Measurements from ENCODE around the gene LDHA. TPM values are rescaled to one million over a fixed set of nuclear protein-coding genes. Genes with fewer than 3 reads are reported as not detected.

LDHA gene
- total and polyA plus RNA-seq, 9 of the 15 experiments (the other 6 are each of a cell fraction or from before 2014, with no cell fraction given) = 535 to 3,001 (median 926) TPM

- Histone ChIP-seq H3K9me1 (ENCODE audit: control insufficient read depth, insufficient read depth, low read length) (no peaks in the 10 kb centered on the region), H2AFZ (ENCODE audit: low read depth, low read length) (no peak overlapping the region), H4K20me1 (replicated peaks; ENCODE audit: control insufficient read depth, insufficient read depth, low read length) (no peaks in the 10 kb centered on the region), H3K79me2 (ENCODE audit: control insufficient read depth, insufficient read depth, low read length) (no peaks in the 10 kb centered on the region), H3K4me1 (replicated peaks in 1 of 2; ENCODE audit: control insufficient read depth in 2 of 2, insufficient read depth in 2 of 2, low read length in 2 of 2) (peaks cover 0 to 7% of the 10 kb centered on the region in 2 experiments; a peak in 2 of 5 replicates), H3K27ac (ENCODE audit: extremely low read depth, low read depth, low read length) (no peak overlapping the region), H3K4me2 (ENCODE audit: insufficient read depth, low read length) (no peak overlapping the region), H3K4me3 (no peak overlapping the region), H3K9ac (ENCODE audit: insufficient read depth in 1 of 2, low read depth in 2 of 2, low read length in 2 of 2) (no peak overlapping the region), H3K36me3 (ENCODE audit: control insufficient read depth, insufficient read depth, low read length) (no peaks in the 10 kb centered on the region), H3K9me3 (replicated peaks; ENCODE audit: control insufficient read depth, insufficient read depth, low read depth, low read length) (no peaks in the 10 kb centered on the region), H3K27me3 (ENCODE audit: control insufficient read depth in 2 of 2, insufficient read depth in 2 of 2, low read length in 2 of 2) (no peaks in the 10 kb centered on the region)
- in situ Hi-C loops (cut with MboI) (no loop called here), intact Hi-C loops (cut with micrococcal nuclease) (no loop called here)
- WGBS (ENCODE audit: insufficient coverage, low coverage, missing lambda C conversion rate) = 33% methylated on average over 2 of the region's 2 CpGs
- no peak for TF ChIP-seq SMAD4 (CRISPR knock-in tag; conservative IDR thresholded peaks at IDR 0.05)
- no peak for TF ChIP-seq ZBTB17 (CRISPR knock-in tag; IDR thresholded peaks at IDR 0.05)
- POLR2A ChIA-PET = interaction anchor here (0.8 to 5.1 kb wide), 4 partner anchors 8 to 353 kb away, joined by 3 to 21 read pairs (median 4); partner anchors contain the start of gene LDHA
- no TSS peak for BruUV-seq (replicated peaks)
- ATAC-seq = no peak
- DNase-seq (ENCODE audit: extremely low read depth in 1 of 4, low spot score in 3 of 4) = no peak
- CTCF ChIA-PET (ENCODE audit: low intra/inter-chr PET ratio) = no interaction called here
- no peak for FAIRE-seq
Observed at GRCh38 chr11:18374956-18375355, 19.4 kb upstream of the LDHA start.

GRCh38 chr11:18375941-18376340, 18.4 kb upstream of the LDHA start:
- H3K9me1 ChIP-seq (ENCODE audit: control insufficient read depth, insufficient read depth, low read length) = no peaks in the 10 kb centered on the region
- no peak for DNase-seq (ENCODE audit: extremely low read depth in 1 of 4, low spot score in 3 of 4)
- WGBS (ENCODE audit: insufficient coverage, low coverage, missing lambda C conversion rate) = 67% methylated on average over 1 of the region's 1 CpG
- no peak overlapping the region for H3K9ac ChIP-seq (ENCODE audit: insufficient read depth in 1 of 2, low read depth in 2 of 2, low read length in 2 of 2)
- BruUV-seq (replicated peaks) = no TSS peak
- ChIA-PET CTCF (ENCODE audit: low intra/inter-chr PET ratio) (no interaction called here), POLR2A (interaction anchor here (0.6 to 1.1 kb wide), 2 partner anchors 18 to 39 kb away, joined by 3 read pairs; partner anchors contain the start of gene LDHA)
- no peak for FAIRE-seq
- intact Hi-C loops (cut with micrococcal nuclease) (no loop called here), in situ Hi-C loops (cut with MboI) (no loop called here)
- no peak overlapping the region for H2AFZ ChIP-seq (ENCODE audit: low read depth, low read length)
- ATAC-seq = no peak
- H3K4me2 ChIP-seq (ENCODE audit: insufficient read depth, low read length) = no peak overlapping the region
- H3K27me3 ChIP-seq (ENCODE audit: control insufficient read depth in 2 of 2, insufficient read depth in 2 of 2, low read length in 2 of 2) = no peaks in the 10 kb centered on the region
- no peaks in the 10 kb centered on the region for H3K9me3 ChIP-seq (replicated peaks; ENCODE audit: control insufficient read depth, insufficient read depth, low read depth, low read length)
- no peaks in the 10 kb centered on the region for H3K36me3 ChIP-seq (ENCODE audit: control insufficient read depth, insufficient read depth, low read length)
- H3K4me3 ChIP-seq = no peak overlapping the region
- H3K79me2 ChIP-seq (ENCODE audit: control insufficient read depth, insufficient read depth, low read length) = no peaks in the 10 kb centered on the region
- H3K4me1 ChIP-seq (replicated peaks in 1 of 2; ENCODE audit: control insufficient read depth in 2 of 2, insufficient read depth in 2 of 2, low read length in 2 of 2) = peaks cover 0 to 7% of the 10 kb centered on the region in 2 experiments; a peak in 2 of 5 replicates
- no peaks in the 10 kb centered on the region for H4K20me1 ChIP-seq (replicated peaks; ENCODE audit: control insufficient read depth, insufficient read depth, low read length)
- H3K27ac ChIP-seq (ENCODE audit: extremely low read depth, low read depth, low read length) = no peak overlapping the region
- no peak for TF ChIP-seq NFRKB (IDR thresholded peaks at IDR 0.05; ENCODE audit: low read depth)
- no peak for TF ChIP-seq ZHX1 (conservative IDR thresholded peaks at IDR 0.05; ENCODE audit: low read length)
- no peak for TF ChIP-seq ZFPM2 (CRISPR knock-in tag; IDR thresholded peaks at IDR 0.05)
- TF ChIP-seq TCFL5 (CRISPR knock-in tag; conservative IDR thresholded peaks at IDR 0.05) = no peak
- TF ChIP-seq KAT8 (IDR thresholded peaks at IDR 0.05; ENCODE audit: low read depth) = no peak
- TF ChIP-seq XRCC3 (IDR thresholded peaks at IDR 0.05) = no peak
- TF ChIP-seq FOXP4 (CRISPR knock-in tag; IDR thresholded peaks at IDR 0.05; ENCODE audit: borderline replicate concordance) = no peak
- TF ChIP-seq PHF8 (IDR thresholded peaks at IDR 0.05; ENCODE audit: borderline replicate concordance, low read length) = no peak
- TF ChIP-seq ADNP (tag; IDR thresholded peaks at IDR 0.05) = no peak
